Thoracic aorta (tissue), 2 donors: ENCODE results near the gene SLC22A23. TPM values are rescaled to one million over a fixed set of nuclear protein-coding genes. Genes with fewer than 3 reads are reported as not detected.
A peak's percentile ranks its signal among the peaks of the same experiment; 100 is the strongest.

ENCODE experiments used
- ATAC-seq: fragments of 150-250 bp; one replicate; pipeline ENCODE4 v1.8.0; 2017; ENCODE audit warnings: low read depth; ENCODE audit not compliant: insufficient number of reproducible peaks, low FRiP score
- DNase-seq: peaks from one replicate; pipeline ENCODE4 v3.0.0-alpha.2; 2020; ENCODE audit warnings: low spot score
- H3K27ac ChIP-seq, 2 donors: fragments of 200-600 bp; sonication (generic); 1 replicate in 1 of 2; 2 replicates in 1 of 2; pipeline ENCODE4 v1.5.1; 2016; ENCODE audit warnings: mild to moderate bottlenecking in 2 of 2, moderate library complexity in 2 of 2
- H3K27me3 ChIP-seq: fragments of 200-600 bp; sonication (generic); replicated peaks from 2 replicates; pipeline ENCODE4 v1.6.0; 2016; ENCODE audit warnings: mild to moderate bottlenecking; ENCODE audit not compliant: insufficient read depth
- H3K36me3 ChIP-seq: fragments of 200-600 bp; sonication (generic); one replicate; pipeline ENCODE4 v1.5.1; 2016
- H3K4me1 ChIP-seq, 2 donors: fragments of 200-600 bp; sonication (generic); 1 replicate in 1 of 2; 2 replicates in 1 of 2; pipeline versions ENCODE4 v1.5.1 to v1.6.0; 2016; ENCODE audit warnings: low read depth in 2 of 2, mild to moderate bottlenecking in 1 of 2; ENCODE audit not compliant: control insufficient read depth in 1 of 2
- H3K4me3 ChIP-seq: fragments of 200-600 bp; sonication (generic); 2 replicates; pipeline ENCODE4 v1.5.1; 2016; ENCODE audit warnings: mild to moderate bottlenecking
- H3K9me3 ChIP-seq: fragments of 200-600 bp; sonication (generic); 2 replicates; pipeline ENCODE4 v1.5.1; 2016
- CTCF ChIP-seq: fragments of 200-600 bp; sonication (generic); IDR thresholded peaks from one replicate; pipeline ENCODE4 v1.5.1; 2019; ENCODE audit warnings: antibody characterized with exemption
- total RNA-seq, 2 donors: library from RNA; depleted of rRNA; stranded (reverse); fragments of >200 nt; gene quantifications; one replicate each; pipeline versions ENCODE4 v1.1.0 to v1.2.3, GENCODE V29; 2016

SLC22A23 gene
- total RNA-seq, result 1 to 10 TPM; 5.1 to 9.7 TPM

- no peaks in the 10 kb centered on the region for H3K36me3 ChIP-seq
- H3K4me3 ChIP-seq, result peak within 1 kb of the TSS; percentile 78
- no peak within 1 kb of the TSS for H3K27ac ChIP-seq
- no peak for ATAC-seq
- H3K9me3 ChIP-seq, result no peaks in the 10 kb centered on the region
- H3K4me1 ChIP-seq, result peaks cover 6 to 20% of the 10 kb centered on the region in 2 donors
- peak; percentile 82 for TF ChIP-seq CTCF
- H3K27me3 ChIP-seq, result no peaks in the 10 kb centered on the region
- DNase-seq, result no peak
Measured at GRCh38 chr6:3456898-3457709, at the start of gene SLC22A23. Gene SLC22A23 (minus strand): TSS chr6:3457050. CDS start chr6:3456559, 491 bp downstream.

GRCh38 chr6:3506200-3506599, 49.4 kb upstream of the SLC22A23 start:
- DNase-seq, result no peak
- Histone ChIP-seq H3K27me3 (no peaks in the 10 kb centered on the region), H3K36me3 (no peaks in the 10 kb centered on the region), H3K4me1 (no peaks in the 10 kb centered on the region), H3K9me3 (no peaks in the 10 kb centered on the region), H3K27ac (no peak overlapping the region), H3K4me3 (no peak overlapping the region)
- ATAC-seq, result no peak
- no peak for TF ChIP-seq CTCF

GRCh38 chr6:3504938-3505805, 48.3 kb upstream of the SLC22A23 start:
- no peak overlapping the region for H3K27ac ChIP-seq
- H3K4me1 ChIP-seq, result no peaks in the 10 kb centered on the region
- DNase-seq, result no peak
- H3K9me3 ChIP-seq, result no peaks in the 10 kb centered on the region
- no peaks in the 10 kb centered on the region for H3K27me3 ChIP-seq
- no peak for ATAC-seq
- H3K36me3 ChIP-seq, result no peaks in the 10 kb centered on the region
- H3K4me3 ChIP-seq, result no peak overlapping the region
- no peak for TF ChIP-seq CTCF

GRCh38 chr6:3504354-3504753, 47.5 kb upstream of the SLC22A23 start:
- ATAC-seq, result no peak
- no peak for TF ChIP-seq CTCF

More at GRCh38 chr6:3504354-3504753, 47.5 kb upstream of the SLC22A23 start:
- Histone ChIP-seq H3K27ac (no peak overlapping the region), H3K9me3 (no peaks in the 10 kb centered on the region), H3K4me1 (no peaks in the 10 kb centered on the region), H3K4me3 (no peak overlapping the region), H3K36me3 (no peaks in the 10 kb centered on the region), H3K27me3 (no peaks in the 10 kb centered on the region)
- DNase-seq, result no peak
